Stimulated activated CD8-positive, alpha-beta memory T cell treated with anti-CD3 and anti-CD28 coated beads, Interleukin-4, amount 100 ng/mL, for 24 hours (primary cell): Measurements from ENCODE around the gene IDH3A.

ENCODE experiments used
- DNase-seq: peaks from one replicate; pipeline ENCODE4 v3.0.0-alpha.2; 2020; ENCODE audit warnings: low read depth

Gene IDH3A

GRCh38 chr15:78168608-78169007, 19.4 kb downstream of the IDH3A start:
- no peak for DNase-seq

DNA sequence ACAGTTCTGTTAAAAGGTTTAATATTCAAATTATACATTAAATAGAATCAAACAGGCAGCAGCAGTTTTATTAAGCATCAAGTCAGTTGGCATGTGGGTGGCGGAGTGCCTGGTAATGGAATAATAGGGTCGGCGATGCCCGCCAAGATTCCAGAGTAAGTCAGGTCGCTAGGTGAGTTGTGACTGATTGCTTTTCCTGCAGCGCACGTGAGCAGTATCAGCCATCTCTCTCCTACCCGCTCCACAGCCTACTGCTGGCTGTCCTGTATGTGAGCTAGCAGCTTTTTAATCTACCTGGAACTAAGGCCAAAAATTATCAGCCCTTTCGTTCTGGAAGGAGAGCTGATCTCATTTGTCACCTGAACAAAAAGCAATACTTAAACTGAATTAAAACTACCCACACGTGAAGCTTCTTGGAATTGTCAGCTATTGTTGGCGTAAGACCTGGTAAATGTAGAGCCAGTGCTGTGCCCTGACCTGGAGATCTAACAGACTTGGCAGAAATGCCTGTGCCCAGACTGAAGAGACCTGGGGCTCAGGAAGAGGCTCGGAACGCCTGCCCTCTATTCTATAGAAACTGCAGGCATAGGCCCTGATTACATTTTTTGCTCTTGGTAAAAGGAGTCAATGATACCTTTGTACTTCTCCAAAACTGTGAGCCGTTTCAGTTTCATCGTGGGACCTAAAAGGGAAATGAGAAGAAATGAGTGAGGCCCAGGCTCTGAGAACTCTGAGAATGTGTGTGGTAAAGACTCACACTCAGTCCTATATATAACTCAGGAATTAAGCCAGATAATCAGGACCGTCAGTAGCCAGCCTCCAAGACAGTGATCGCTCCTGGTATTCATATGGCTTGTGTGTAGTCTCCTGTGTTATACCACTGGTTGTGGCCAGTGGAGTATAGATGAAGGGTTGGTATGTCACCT, 21.9 kb downstream of the IDH3A start:
- DNase-seq = no peak

GRCh38 chr15:78171864-78172472, 22.8 kb downstream of the IDH3A start:
- no peak for DNase-seq

DNA sequence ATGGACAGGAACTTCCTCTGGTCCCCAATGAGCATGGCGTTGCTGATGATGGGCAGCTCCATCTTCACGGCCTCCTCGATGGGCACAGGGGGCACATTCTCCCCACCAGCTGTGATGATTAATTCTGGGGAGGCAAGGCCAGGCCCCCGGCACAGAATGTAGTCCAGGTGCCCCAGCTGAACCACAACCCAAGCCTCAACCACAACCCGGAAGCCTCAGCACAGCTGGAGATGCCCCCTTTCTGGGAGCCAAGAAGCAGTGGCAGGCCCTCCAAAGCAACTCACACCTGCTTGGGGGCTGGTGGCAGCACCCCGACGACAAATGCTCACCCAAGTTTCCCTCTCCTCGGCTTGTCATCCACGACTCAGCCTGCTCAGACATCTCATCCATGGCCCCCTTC, 25.2 kb downstream of the IDH3A start:
- DNase-seq = no peak

DNA sequence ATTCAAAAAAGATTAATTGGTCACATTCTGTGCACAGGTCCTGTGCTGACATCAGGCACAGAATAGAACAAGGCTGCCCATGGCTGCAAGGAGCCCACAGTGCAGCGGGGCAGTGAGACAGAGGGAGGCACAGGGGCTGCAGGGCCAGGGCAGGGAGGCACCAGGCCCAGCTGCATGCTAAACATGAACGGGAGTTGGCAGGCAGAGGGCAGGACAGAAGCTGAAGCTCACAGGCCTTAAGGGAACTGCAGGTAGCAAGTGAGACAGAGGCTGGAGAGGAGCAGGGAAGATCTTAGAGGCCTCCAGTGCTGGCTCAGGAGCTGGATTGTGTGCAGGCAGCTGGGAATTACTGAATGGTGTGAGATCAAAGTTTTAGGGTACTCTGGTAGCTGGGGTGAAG, 26.2 kb downstream of the IDH3A start:
- DNase-seq = no peak

DNA sequence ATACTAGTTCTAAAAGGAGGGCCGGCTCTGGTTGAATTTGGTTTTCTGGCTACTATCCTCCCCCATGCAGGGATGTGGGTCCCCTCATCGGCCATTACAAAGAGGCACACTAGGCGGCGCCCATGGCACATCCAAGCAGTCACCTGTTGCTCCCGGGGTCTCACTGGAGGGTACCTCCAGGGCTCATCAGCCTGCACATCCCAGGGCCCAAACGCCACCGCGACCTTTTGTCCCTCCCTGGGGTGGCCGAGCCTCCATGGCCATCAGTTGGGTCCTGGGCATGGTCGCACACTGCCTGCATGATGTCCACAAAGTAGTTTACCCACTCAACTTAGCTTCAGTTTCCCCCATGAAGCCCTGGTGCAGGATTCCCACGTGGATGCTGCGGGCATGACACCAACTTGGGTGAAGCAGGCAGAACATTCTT, 28.3 kb downstream of the IDH3A start:
- DNase-seq = no peak

DNA sequence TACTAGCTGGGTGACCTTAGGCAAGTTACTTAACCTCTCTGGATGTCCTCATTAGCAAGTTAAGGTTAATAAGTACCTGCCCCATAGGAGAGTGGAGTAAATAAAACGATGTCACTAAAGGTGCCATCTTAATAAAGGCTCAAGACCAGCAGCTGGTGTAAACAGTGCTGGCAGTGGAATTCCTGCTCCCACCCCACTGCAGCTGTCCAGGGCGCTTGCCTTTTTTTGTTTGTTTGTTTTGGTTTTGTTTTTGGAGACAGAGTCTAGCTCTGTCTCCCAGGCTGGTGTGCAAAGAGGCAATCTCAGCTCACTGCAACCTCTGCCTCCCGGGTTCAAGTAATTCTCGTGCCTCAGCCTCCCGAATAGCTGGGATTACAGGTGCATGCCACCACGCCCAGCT, 28.9 kb downstream of the IDH3A start:
- no peak for DNase-seq

DNA sequence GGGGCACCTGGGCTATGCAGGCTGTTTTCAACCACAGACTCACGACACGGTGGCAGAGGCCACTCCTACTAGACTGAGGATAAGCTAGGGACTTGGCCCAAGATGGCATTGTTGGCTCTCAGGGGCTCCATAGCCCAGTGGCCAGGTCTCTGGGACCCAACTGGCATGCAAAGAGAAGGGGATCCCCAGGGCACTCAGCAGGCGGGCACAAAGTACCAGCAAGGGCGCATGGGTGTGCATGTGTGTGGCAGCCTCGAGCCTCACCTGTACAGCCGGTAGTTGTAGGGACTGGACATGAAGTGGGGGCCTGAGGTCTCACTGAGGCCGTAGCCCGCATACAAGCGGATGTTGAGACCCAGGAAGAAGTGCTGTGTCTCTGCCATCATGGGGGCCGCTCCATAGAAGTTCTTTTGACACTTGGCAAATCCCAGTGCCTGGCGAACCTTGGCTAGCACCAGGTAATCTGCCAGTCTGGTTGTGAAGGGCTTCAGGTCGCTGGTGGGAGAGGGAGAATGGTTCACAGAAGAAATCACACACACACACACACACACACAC, 30.2 kb downstream of the IDH3A start:
- DNase-seq = no peak

- DNase-seq = no peak
Measured at GRCh38 chr15:78179906-78180305, 30.7 kb downstream of the IDH3A start.

GRCh38 chr15:78182336-78182700, 33.2 kb downstream of the IDH3A start:
- no peak for DNase-seq

DNA sequence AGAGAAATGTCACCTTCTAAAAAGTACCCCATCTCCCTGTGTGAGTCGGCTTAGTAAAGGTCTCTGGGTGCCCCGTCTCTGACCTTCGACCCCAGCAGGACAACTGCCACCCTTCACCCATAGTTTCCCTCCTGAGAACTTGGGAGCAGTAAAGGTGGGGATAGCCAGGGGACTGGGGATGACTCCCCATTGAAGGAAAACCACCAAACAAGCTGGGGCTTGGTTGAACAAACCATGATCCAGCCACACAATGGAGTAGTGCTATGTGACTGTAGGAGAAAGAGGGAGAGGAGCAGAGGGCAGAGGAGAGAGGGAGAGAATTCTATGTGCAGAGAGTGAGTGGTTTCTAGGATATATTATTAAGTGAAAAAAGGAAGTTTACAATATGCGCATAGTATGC, 33.7 kb downstream of the IDH3A start:
- DNase-seq = no peak

GRCh38 chr15:78192826-78193594, 43.8 kb downstream of the IDH3A start:
- no peak for DNase-seq

DNA sequence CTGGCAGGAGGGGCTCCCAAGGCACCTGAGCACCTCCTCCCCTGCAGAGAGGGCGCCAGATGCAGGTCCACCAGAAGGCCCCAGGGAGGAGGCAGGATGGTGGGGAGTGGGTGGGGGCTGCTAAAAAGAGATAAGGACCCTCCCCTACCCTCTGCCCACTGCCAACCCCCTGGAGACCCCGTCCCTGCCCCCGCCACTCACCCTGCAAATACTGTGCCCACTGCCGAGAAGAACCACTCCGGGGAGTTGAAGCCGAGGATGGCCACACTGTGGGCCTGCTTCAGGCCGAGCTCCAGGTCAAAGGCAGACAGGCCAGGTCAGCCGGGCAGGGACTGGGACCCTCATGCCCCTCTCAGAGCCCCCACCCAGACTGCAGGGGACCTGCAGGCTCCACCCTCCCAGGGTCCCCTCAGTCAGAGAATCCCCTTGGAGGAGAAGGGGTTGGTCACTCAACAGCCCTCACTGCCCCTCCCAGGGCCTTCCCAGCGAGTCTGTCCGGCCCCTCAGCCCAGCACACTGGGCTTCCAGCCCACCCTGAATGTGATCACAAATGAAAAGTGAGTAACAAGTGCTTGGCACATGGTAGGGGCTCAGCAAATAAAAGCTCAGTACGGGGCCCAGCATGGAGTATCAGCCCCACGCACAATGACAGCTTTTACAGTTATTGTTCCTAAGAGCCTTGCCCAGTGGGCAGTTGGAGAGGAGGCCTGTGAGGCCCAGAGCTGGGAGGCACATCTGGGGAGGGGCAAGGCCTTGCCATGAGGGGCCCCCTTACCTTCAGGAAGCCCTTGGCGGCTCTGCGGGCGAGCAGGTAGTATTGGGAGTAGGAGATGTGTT, 44.8 kb downstream of the IDH3A start:
- DNase-seq = no peak

- no peak for DNase-seq
Measured at GRCh38 chr15:78194568-78194925, 45.4 kb downstream of the IDH3A start.

GRCh38 chr15:78195735-78196201, 46.6 kb downstream of the IDH3A start:
- DNase-seq = no peak

- DNase-seq = no peak
Measured at GRCh38 chr15:78197632-78198031, 48.5 kb downstream of the IDH3A start.

GRCh38 chr15:78200276-78200930, 51.2 kb downstream of the IDH3A start:
- DNase-seq = no peak

DNA sequence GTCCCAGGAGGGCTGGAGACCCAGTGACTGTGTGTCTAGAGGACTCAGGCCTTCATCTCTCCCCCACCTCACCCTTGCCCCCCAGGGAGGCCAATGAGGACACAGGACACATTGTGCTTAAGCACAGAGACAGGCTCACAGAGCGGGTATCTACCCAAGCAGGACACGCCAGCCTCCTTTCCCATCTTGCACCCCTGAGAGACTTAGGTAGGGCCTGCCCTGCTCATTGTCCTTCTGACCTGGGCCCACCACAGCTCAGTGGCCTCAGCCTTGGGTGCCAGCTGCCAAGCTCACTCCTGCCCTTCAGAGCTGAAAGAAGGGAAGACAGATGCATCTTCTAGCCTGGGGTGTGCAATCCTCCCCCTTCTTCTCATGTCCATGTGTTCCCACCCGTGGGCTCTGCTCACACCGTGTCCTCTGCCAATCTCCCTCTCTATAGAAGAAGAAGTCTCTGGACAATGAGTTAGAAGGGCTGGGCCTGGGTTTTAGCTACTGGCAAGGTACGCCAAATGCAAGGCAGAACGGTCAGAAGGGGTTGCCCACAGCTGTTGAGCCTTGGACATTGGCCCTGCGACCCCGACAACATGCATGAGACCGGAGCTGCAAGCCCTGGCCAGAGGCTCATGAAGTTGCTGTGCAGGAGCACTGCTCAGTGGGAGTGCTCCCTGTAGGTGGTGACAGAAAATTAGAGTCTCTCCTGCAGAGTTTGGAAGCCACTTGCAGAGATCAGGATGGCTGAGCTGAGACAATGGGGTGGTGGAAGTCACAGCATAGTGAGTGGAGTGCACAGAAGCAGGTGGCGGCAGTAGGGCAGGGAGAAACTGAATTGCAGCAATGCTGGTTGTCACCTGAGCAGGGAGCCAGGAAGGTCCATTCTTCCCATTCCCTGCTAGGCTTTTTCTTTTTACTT, 52.4 kb downstream of the IDH3A start:
- DNase-seq = no peak

DNA sequence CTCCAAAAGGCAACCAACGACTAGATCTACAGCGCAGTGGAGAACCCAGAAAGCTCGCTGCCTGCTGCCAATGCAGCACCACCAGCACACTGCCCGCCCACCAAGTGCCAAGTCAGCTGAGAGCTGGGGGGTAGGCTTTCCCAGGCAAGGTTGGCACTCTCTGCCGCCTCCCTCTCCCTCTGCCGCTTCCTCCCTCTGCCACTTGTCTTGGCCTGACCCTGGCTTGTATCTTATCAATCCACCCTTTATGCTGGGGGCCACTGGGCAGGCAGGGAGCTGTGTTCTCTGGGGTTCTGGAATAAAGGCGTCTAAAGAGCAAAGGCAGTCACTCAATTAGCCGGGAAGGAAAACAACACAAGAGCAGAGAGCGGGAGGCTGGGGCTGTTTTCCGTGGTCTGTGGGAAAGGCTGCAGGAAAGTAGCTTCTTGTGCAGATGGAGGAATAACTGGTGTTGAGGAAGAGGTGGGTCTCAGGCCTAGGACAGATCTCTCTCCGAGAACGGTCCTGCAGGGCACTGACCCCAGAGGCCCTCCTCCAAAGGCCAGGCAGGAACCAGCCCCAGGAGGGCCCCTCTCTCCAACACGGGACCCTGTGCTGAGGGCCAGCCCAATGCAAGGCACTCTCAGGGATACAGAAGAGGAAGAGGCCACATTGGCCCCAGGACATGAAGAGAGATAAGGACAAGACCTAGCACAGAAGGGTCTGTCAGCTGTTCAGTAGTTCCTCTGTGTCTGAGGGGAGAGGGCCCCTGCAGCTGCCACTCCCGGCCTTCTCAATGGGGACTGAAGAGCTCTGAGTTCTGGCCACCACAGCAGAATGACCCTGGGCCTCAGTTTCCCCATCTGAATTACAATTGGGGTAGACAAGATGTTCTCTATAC, 54.4 kb downstream of the IDH3A start:
- no peak for DNase-seq
